Activated naive CD8-positive, alpha-beta T cell treated with anti-CD3 and anti-CD28 coated beads for 36 hours (primary cell): ENCODE measurements around the gene DYTN. TPM values are rescaled to one million over a fixed set of nuclear protein-coding genes. Genes with fewer than 3 reads are reported as not detected.

ENCODE experiments used
- DNase-seq: peaks from one replicate; pipeline ENCODE4 v3.0.0; 2021
- H3K27ac Mint-ChIP-seq: one replicate; pipeline ENCODE4 v1.8.0; 2022; ENCODE audit warnings: mild to moderate bottlenecking, moderate library complexity, mixed read lengths
- H3K27me3 Mint-ChIP-seq: one replicate; pipeline ENCODE4 v1.8.0; 2022; ENCODE audit warnings: mild to moderate bottlenecking, mixed read lengths
- H3K36me3 Mint-ChIP-seq: one replicate; pipeline ENCODE4 v1.8.0; 2021; ENCODE audit warnings: mild to moderate bottlenecking, mixed read lengths
- H3K4me1 Mint-ChIP-seq: one replicate; pipeline ENCODE4 v1.8.0; 2021; ENCODE audit warnings: mixed read lengths
- H3K4me3 Mint-ChIP-seq: one replicate; pipeline ENCODE4 v1.8.0; 2022; ENCODE audit warnings: mild to moderate bottlenecking, moderate library complexity, mixed read lengths
- H3K9me3 Mint-ChIP-seq: one replicate; pipeline ENCODE4 v1.8.0; 2022; ENCODE audit warnings: mixed read lengths
- total RNA-seq, 2 experiments: library from RNA; stranded (reverse); gene quantifications; one replicate each; pipeline ENCODE4 v1.2.3, GENCODE V29; 2021

DYTN gene
- total RNA-seq, 2 experiments from 2014 or later, result not detected

DNA sequence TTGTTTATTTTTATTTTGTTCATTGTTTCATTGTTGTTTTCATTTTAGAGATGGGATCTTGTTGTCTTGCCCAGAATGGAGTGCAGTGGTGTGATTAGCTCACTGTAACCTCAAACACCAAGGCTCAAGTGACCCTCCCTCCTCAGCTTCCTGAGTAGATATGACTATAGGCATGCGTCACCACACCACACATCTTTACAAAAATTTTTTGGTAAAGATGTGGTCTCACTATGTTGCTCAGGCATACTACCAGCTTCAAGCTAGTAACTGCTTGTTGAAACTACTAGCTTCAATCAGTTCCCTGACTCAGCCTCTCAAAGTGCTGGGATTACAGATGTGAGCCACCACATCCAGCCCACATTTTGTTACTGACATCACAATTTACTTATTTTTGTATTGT, 61.1 kb downstream of the DYTN start:
- Mint-ChIP-seq H3K36me3 (peaks cover 2% of the 10 kb centered on the region), H3K4me3 (no peak overlapping the region), H3K27me3 (peaks cover 10% of the 10 kb centered on the region), H3K4me1 (no peaks in the 10 kb centered on the region), H3K9me3 (peaks cover 12% of the 10 kb centered on the region), H3K27ac (no peak overlapping the region)
- no peak for DNase-seq

DNA sequence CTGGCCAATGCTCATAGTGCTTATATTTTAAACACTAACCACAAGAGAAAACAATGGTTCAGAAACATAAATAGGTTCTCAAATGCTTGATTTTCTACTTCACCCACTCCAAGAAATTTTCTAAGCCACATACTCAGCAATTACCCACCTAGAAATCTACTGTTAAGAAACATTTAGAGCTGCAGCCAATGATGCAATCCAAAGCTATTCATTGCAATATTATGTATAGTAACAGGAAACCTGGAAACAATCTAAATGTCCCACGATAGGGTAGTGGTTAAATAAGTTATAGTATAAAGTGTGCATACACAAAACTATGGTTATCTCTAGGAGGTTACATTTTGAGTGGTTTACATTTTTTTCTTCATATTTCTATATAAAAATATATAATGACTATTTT, 70.2 kb downstream of the DYTN start:
- no peaks in the 10 kb centered on the region for H3K9me3 Mint-ChIP-seq
- no peak for DNase-seq
- H3K4me3 Mint-ChIP-seq, result no peak overlapping the region
- H3K27me3 Mint-ChIP-seq, result peaks cover 24% of the 10 kb centered on the region
- H3K27ac Mint-ChIP-seq, result no peak overlapping the region
- H3K36me3 Mint-ChIP-seq, result no peaks in the 10 kb centered on the region
- no peaks in the 10 kb centered on the region for H3K4me1 Mint-ChIP-seq

GRCh38 chr2:206642075-206643025, 75.8 kb downstream of the DYTN start, which contains the start of gene FAM237A:
FAM237A (plus strand) TSS chr2:206642487; CDS start chr2:206644237, 1,750 bp downstream.
- Mint-ChIP-seq H3K36me3 (no peaks in the 10 kb centered on the region), H3K9me3 (peaks cover 2% of the 10 kb centered on the region), H3K27me3 (peaks cover 24% of the 10 kb centered on the region), H3K4me1 (no peaks in the 10 kb centered on the region), H3K4me3 (no peak within 1 kb of the TSS), H3K27ac (no peak within 1 kb of the TSS)
- DNase-seq, result peak; percentile 6

- H3K9me3 Mint-ChIP-seq, result peaks cover 2% of the 10 kb centered on the region
- H3K4me1 Mint-ChIP-seq, result no peaks in the 10 kb centered on the region
- peaks cover 21% of the 10 kb centered on the region for H3K27me3 Mint-ChIP-seq
- no peak for DNase-seq
- no peak overlapping the region for H3K4me3 Mint-ChIP-seq
- no peak overlapping the region for H3K27ac Mint-ChIP-seq
- no peaks in the 10 kb centered on the region for H3K36me3 Mint-ChIP-seq
Measured at GRCh38 chr2:206641226-206641625, 77.0 kb downstream of the DYTN start.

DNA sequence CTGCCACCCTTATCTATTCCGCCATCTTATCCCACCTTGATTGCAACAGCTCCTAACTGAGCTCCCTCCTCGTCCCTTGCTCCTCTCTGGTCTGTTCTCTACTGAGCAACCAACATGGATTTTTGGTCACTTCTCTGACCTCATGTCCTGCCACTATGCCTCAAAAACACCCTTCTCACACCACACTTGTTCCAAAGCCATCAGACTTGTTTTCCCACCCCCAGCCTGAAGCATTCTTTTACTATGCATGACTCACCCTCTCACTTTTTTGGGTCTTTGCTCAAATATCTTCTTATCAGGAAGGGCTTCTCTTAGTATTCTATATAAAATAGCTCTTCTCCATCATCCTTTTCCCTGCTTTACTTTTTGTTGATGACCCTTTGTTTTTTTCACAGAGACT, 78.6 kb downstream of the DYTN start:
- H3K27me3 Mint-ChIP-seq, result peaks cover 13% of the 10 kb centered on the region
- no peaks in the 10 kb centered on the region for H3K4me1 Mint-ChIP-seq
- H3K4me3 Mint-ChIP-seq, result no peak overlapping the region
- no peak overlapping the region for H3K27ac Mint-ChIP-seq
- H3K9me3 Mint-ChIP-seq, result peaks cover 2% of the 10 kb centered on the region
- no peaks in the 10 kb centered on the region for H3K36me3 Mint-ChIP-seq
- no peak for DNase-seq

- no peaks in the 10 kb centered on the region for H3K27me3 Mint-ChIP-seq
- no peak overlapping the region for H3K4me3 Mint-ChIP-seq
- H3K36me3 Mint-ChIP-seq, result no peaks in the 10 kb centered on the region
- no peak for DNase-seq
- H3K27ac Mint-ChIP-seq, result no peak overlapping the region
- H3K4me1 Mint-ChIP-seq, result no peaks in the 10 kb centered on the region
- no peaks in the 10 kb centered on the region for H3K9me3 Mint-ChIP-seq
Measured at GRCh38 chr2:206635015-206635414, 83.2 kb downstream of the DYTN start.

DNA sequence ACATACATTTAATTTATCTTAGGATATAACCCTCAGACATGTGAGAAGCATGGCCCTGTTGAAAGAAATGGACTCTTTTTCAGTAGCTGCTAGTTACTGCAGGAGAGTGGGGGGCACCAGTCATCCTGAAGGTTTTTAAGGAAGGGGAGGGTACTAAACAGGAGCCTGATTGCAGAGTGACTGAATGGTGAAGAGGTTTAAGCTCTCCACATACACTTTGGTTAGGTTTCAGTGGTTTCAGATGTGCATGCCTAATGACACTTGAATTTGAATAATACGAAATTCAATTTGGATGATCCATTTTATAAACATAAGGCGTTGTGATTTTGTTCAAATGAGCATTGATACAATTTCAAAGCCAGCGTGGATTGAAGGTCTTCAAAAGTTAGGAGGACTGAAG, 86.9 kb downstream of the DYTN start:
- Mint-ChIP-seq H3K4me1 (no peaks in the 10 kb centered on the region), H3K4me3 (no peak overlapping the region), H3K27me3 (peaks cover 11% of the 10 kb centered on the region), H3K27ac (no peak overlapping the region), H3K36me3 (no peaks in the 10 kb centered on the region), H3K9me3 (no peaks in the 10 kb centered on the region)
- DNase-seq, result no peak

- no peaks in the 10 kb centered on the region for H3K4me1 Mint-ChIP-seq
- no peaks in the 10 kb centered on the region for H3K9me3 Mint-ChIP-seq
- H3K4me3 Mint-ChIP-seq, result no peak overlapping the region
- H3K27me3 Mint-ChIP-seq, result peaks cover 11% of the 10 kb centered on the region
- H3K36me3 Mint-ChIP-seq, result no peaks in the 10 kb centered on the region
- no peak for DNase-seq
- no peak overlapping the region for H3K27ac Mint-ChIP-seq
Measured at GRCh38 chr2:206627632-206628031, 90.6 kb downstream of the DYTN start.

GRCh38 chr2:206626108-206626507, 92.1 kb downstream of the DYTN start:
- Mint-ChIP-seq H3K4me3 (no peak overlapping the region), H3K36me3 (no peaks in the 10 kb centered on the region), H3K27ac (no peak overlapping the region), H3K9me3 (no peaks in the 10 kb centered on the region), H3K27me3 (peaks cover 14% of the 10 kb centered on the region), H3K4me1 (no peaks in the 10 kb centered on the region)
- DNase-seq, result no peak

- Mint-ChIP-seq H3K4me1 (no peaks in the 10 kb centered on the region), H3K27ac (no peak overlapping the region), H3K36me3 (no peaks in the 10 kb centered on the region), H3K27me3 (peaks cover 6% of the 10 kb centered on the region), H3K9me3 (no peaks in the 10 kb centered on the region), H3K4me3 (no peak overlapping the region)
- no peak for DNase-seq
Measured at GRCh38 chr2:206619011-206619410, 99.2 kb downstream of the DYTN start.

GRCh38 chr2:206616151-206616550, 102.0 kb downstream of the DYTN start:
- no peak for DNase-seq
- peaks cover 3% of the 10 kb centered on the region for H3K27me3 Mint-ChIP-seq
- H3K36me3 Mint-ChIP-seq, result no peaks in the 10 kb centered on the region
- H3K9me3 Mint-ChIP-seq, result no peaks in the 10 kb centered on the region
- H3K4me3 Mint-ChIP-seq, result no peak overlapping the region
- H3K4me1 Mint-ChIP-seq, result no peaks in the 10 kb centered on the region
- H3K27ac Mint-ChIP-seq, result no peak overlapping the region

DNA sequence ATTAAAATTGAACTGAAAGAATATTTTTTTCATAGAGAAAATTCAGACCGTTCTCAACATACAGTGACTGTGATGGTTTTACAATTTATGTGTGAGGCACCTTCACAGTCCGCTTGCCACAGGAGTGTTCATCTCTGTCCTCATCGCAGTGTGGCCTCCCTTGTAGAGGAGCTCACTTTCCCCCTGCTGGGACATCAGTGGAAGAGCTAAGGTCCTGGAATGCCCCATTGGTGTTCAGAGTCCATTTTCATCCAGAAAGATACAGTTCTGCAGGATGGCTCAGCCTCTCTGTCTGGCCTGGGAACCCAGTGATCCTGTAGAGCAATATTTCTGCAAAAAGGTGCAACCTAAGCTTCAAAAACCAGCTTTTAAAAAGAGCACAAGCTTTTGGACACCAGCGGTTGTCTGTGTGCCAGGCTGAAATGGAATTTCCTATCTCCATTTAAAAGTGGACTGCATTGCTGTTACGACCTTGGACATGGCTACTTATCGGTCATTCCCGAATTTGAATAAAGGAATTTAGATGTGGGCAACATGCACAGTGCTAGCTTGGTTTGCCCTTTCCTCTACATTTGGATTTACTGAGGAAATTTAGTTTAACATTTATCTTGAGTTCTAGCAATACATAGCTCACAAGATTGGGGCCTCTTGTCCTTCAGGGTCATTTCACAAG, 102.6 kb downstream of the DYTN start:
- H3K27ac Mint-ChIP-seq, result no peak overlapping the region
- H3K4me1 Mint-ChIP-seq, result no peaks in the 10 kb centered on the region
- H3K9me3 Mint-ChIP-seq, result no peaks in the 10 kb centered on the region
- H3K4me3 Mint-ChIP-seq, result no peak overlapping the region
- no peaks in the 10 kb centered on the region for H3K27me3 Mint-ChIP-seq
- no peaks in the 10 kb centered on the region for H3K36me3 Mint-ChIP-seq
- DNase-seq, result no peak

GRCh38 chr2:206614811-206615210, 103.4 kb downstream of the DYTN start:
- Mint-ChIP-seq H3K36me3 (no peaks in the 10 kb centered on the region), H3K27me3 (no peaks in the 10 kb centered on the region), H3K4me1 (no peaks in the 10 kb centered on the region), H3K27ac (no peak overlapping the region), H3K9me3 (no peaks in the 10 kb centered on the region), H3K4me3 (no peak overlapping the region)
- DNase-seq, result no peak

DNA sequence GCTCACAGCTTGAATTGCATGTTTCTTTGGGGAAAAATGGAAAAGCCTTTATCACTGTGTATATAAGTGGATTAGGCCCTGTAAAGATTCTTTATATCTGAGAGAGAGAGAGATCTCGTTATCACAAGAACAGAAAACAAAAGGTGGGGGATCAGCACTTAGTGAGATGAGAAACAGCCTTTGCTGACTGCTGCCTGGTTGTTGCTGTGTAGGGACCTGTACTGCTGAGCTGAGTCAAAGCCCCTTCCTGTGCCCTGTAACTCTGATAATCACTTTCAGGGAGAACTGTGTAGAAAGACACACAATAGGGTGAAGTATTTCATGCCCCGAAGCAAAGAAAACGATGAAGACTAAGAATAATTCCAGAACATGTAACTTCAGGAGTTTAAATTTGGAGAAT, 106.5 kb downstream of the DYTN start:
- Mint-ChIP-seq H3K4me3 (no peak overlapping the region), H3K9me3 (no peaks in the 10 kb centered on the region), H3K27me3 (no peaks in the 10 kb centered on the region), H3K4me1 (no peaks in the 10 kb centered on the region), H3K36me3 (no peaks in the 10 kb centered on the region), H3K27ac (no peak overlapping the region)
- DNase-seq, result no peak

GRCh38 chr2:206611191-206611590, 107.0 kb downstream of the DYTN start:
- Mint-ChIP-seq H3K36me3 (no peaks in the 10 kb centered on the region), H3K27me3 (no peaks in the 10 kb centered on the region), H3K9me3 (no peaks in the 10 kb centered on the region), H3K27ac (no peak overlapping the region), H3K4me3 (no peak overlapping the region), H3K4me1 (no peaks in the 10 kb centered on the region)
- DNase-seq, result no peak
